Left ventricle myocardium inferior (tissue), 1 donor: ENCODE data around the gene MMEL1. TPM values are rescaled to one million over a fixed set of nuclear protein-coding genes. Genes with fewer than 3 reads are reported as not detected.
A peak's percentile ranks its signal among the peaks of the same experiment; 100 is the strongest.

ENCODE experiments used
- DNase-seq: peaks from one replicate; pipeline ENCODE4 v3.0.0-alpha.2; 2020
- H3K27ac ChIP-seq: fragments of 200-600 bp; replicated peaks from 2 replicates; pipeline ENCODE4 v1.8.0; 2021
- H3K27me3 ChIP-seq: fragments of 200-600 bp; 2 replicates; pipeline ENCODE4 v1.8.0; 2021; ENCODE audit warnings: low read depth
- H3K36me3 ChIP-seq: fragments of 200-600 bp; 2 replicates; pipeline ENCODE4 v1.8.0; 2021
- H3K4me1 ChIP-seq: fragments of 200-600 bp; 2 replicates; pipeline ENCODE4 v1.8.0; 2021
- H3K4me3 ChIP-seq: fragments of 200-600 bp; 2 replicates; pipeline ENCODE4 v1.8.0; 2021; ENCODE audit warnings: mild to moderate bottlenecking, moderate library complexity
- H3K9me3 ChIP-seq: fragments of 200-600 bp; replicated peaks from 2 replicates; pipeline ENCODE4 v1.8.0; 2021
- intact Hi-C: fragments of 100-400 bp; cut with micrococcal nuclease; formaldehyde crosslinking; loops from one replicate; pipeline ENCODE4 v1.11.0; 2022
- total RNA-seq: library from RNA; stranded (reverse); fragmentation: NEBNext Ultra II Directional; extraction: Animal tissue kit (Norgen Biotek cat#: 25700); gene quantifications from one replicate; pipeline ENCODE4 v1.2.1, GENCODE V29; 2021
- TF ChIP-seq, protein P1 (sequence below): fragments of 200-600 bp; IDR thresholded peaks from 2 replicates; pipeline ENCODE4 v1.8.0; 2021; ENCODE audit warnings: antibody characterized with exemption, mild to moderate bottlenecking, borderline replicate concordance
- donor health status: DM: no; HTN: yes; CAD: no; lungs with severe emphysema.

The MMEL1 gene
- total RNA-seq, 1 donor from 2014 or later: 0.82 TPM

DNA sequence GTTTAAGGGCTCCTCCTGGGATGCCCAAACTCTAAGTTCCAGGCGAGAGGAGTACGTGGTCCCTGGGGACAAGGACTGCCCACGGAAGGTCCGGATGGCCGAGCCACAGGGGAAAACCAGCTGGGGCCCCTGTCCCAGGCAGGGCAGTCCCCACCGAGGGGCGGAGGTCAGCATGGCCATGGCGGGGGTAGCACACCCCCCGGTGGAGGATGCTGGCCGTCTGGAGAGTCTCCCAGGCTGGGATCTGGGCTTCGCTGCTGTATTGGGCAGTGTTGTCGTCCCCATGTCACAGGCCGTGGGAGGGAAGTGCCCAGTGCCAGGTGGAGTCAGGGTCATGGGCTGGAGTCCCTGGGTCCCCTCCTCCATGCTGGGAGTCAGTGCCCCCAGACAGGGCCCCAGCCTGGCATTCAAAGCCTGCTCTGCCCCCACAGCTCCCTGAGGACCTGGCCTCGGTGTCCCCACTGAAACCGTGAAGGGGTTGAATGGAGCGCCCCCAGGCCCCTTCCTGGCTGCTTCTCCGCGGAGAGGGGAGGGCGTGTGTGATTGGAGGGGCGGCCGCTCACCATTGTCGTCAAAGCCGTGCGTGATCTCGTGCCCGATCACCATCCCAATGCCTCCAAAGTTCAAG is 39.5 kb downstream of the MMEL1 start:
- intact Hi-C loops: no loop called here
- H3K4me1 ChIP-seq: peaks cover 15% of the 10 kb centered on the region
- H3K27ac ChIP-seq: no peak overlapping the region
- peaks cover 37% of the 10 kb centered on the region for H3K27me3 ChIP-seq
- TF ChIP-seq, protein P1, sequence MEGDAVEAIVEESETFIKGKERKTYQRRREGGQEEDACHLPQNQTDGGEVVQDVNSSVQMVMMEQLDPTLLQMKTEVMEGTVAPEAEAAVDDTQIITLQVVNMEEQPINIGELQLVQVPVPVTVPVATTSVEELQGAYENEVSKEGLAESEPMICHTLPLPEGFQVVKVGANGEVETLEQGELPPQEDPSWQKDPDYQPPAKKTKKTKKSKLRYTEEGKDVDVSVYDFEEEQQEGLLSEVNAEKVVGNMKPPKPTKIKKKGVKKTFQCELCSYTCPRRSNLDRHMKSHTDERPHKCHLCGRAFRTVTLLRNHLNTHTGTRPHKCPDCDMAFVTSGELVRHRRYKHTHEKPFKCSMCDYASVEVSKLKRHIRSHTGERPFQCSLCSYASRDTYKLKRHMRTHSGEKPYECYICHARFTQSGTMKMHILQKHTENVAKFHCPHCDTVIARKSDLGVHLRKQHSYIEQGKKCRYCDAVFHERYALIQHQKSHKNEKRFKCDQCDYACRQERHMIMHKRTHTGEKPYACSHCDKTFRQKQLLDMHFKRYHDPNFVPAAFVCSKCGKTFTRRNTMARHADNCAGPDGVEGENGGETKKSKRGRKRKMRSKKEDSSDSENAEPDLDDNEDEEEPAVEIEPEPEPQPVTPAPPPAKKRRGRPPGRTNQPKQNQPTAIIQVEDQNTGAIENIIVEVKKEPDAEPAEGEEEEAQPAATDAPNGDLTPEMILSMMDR: no peak
- DNase-seq: no peak
- peaks cover 10% of the 10 kb centered on the region for H3K36me3 ChIP-seq
- H3K9me3 ChIP-seq: peaks cover 6% of the 10 kb centered on the region
- H3K4me3 ChIP-seq: peak overlapping the region; percentile 52

DNA sequence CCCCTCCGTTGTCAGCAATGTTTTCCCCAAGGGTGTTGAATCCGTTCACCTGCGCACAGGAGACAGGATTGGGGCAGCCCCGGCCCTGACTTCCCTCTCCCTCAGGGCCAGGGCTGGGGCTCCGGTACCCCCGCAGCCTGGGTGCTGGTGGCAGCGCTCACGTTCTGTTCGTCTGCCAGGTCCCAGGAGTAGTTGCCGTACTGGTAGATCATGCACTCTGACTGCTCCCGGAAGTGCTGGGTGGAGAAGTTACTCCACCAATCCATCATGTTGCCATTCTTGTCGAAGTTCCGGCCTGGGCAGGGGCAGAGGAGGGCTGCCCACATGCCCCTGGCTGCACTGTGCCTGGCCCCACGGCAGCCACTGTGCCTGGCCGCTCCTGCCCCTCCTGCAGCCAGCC is 40.1 kb downstream of the MMEL1 start:
- intact Hi-C loops: no loop called here
- Histone ChIP-seq H3K4me1 (peaks cover 20% of the 10 kb centered on the region), H3K9me3 (peaks cover under 1% of the 10 kb centered on the region), H3K27ac (no peak overlapping the region), H3K4me3 (no peak overlapping the region), H3K36me3 (peaks cover 10% of the 10 kb centered on the region), H3K27me3 (peaks cover 37% of the 10 kb centered on the region)
- DNase-seq: no peak
- TF ChIP-seq, protein P1: no peak

DNA sequence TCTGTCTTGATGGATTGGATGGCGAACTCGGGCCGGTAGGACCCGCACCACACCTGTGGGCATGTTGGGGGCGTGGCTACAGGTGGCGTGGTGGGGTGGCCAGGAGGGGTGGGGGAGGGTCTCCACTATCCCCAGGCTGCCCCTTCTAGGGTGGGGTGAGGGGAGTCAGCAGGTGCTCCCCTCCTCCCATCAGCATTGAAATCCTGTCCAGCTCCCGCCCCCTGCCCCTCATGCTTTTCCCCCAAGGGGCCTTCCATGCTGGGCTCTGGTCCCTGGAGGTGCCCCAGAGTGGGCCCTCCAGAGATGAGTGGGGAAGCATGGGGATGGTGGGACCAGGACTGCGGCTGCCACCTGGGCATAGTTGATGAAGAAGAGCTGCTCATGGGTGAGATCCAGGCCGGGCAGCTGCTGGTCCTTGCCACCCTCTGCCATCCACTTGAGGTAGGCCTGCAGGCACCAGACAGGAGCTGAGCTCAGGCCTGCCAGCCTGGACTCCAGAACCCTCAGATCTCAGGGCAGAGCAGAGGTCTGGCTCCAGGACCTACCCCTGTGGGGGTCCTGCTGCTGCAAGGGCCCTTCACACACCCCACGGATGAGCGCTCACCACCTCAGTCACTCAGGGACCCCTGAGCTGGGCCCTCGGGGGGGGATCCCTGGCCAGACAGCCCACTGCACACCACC is 41.1 kb downstream of the MMEL1 start:
- no peak for DNase-seq
- Histone ChIP-seq H3K27ac (no peak overlapping the region), H3K27me3 (peaks cover 37% of the 10 kb centered on the region), H3K36me3 (peaks cover 10% of the 10 kb centered on the region), H3K9me3 (no peaks in the 10 kb centered on the region), H3K4me3 (no peak overlapping the region), H3K4me1 (peaks cover 30% of the 10 kb centered on the region)
- TF ChIP-seq, protein P1: no peak
- intact Hi-C loops: no loop called here

GRCh38 chr1:2591233-2591580 is 41.6 kb downstream of the MMEL1 start:
- TF ChIP-seq, protein P1: no peak
- Histone ChIP-seq H3K9me3 (no peaks in the 10 kb centered on the region), H3K4me3 (no peak overlapping the region), H3K27me3 (peaks cover 34% of the 10 kb centered on the region), H3K36me3 (peaks cover 10% of the 10 kb centered on the region), H3K27ac (no peak overlapping the region), H3K4me1 (peaks cover 31% of the 10 kb centered on the region)
- intact Hi-C loops: no loop called here
- no peak for DNase-seq

DNA sequence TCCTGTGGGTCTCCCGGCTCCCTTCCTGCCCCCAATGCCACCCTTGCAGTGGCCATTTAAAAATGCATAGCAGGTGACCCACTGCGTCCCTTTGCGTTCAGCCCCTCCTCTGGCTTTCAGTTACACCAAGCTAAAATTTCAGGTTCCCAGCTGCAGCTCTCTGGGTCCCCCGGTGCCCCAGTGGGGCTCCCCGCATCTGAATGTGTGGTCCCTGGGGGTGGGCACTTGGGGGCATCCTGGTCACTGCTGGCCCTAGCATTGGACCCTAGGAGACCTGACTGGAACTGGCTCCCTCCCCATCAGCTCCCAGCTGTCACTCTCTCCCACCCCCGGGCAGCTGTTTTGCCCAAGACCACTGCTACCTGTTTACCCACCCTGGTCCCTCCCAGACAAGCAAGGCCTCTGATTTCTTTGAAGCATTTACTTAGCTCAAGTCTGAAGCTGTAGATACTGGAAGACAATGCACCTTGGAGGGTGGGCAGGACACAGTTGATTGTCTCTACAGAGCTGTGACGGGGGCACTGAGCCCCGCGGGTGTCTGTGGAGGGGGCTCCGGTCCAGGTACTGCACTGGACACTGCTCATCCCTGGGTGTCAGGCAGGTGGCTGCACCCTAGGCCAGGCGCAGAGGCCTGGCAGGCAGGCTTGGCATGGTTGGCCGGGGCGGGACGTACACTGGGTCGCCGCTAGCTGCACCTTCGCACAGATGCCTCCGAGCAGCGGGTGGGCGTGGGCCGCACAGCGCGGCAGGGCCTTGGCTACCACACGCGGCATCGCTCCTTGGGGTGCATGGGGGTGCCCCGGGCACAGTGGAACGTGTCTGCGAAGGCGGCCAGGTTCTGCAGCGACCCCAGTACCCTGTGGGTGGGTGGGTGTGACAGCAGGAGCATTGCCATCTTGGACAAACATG is 42.3 kb downstream of the MMEL1 start:
- DNase-seq: no peak
- Histone ChIP-seq H3K36me3 (peaks cover 10% of the 10 kb centered on the region), H3K27me3 (peaks cover 26% of the 10 kb centered on the region)

More for the DNA sequence above, 42.3 kb downstream of the MMEL1 start:
- H3K4me1 ChIP-seq: peaks cover 38% of the 10 kb centered on the region
- intact Hi-C loops: no loop called here
- no peak overlapping the region for H3K4me3 ChIP-seq
- no peaks in the 10 kb centered on the region for H3K9me3 ChIP-seq
- TF ChIP-seq, protein P1: no peak
- no peak overlapping the region for H3K27ac ChIP-seq
